Osteoblast (primary cell): Measurements from ENCODE around the gene RBM39. TPM values are rescaled to one million over a fixed set of nuclear protein-coding genes. Genes with fewer than 3 reads are reported as not detected.

ENCODE experiments used
- DNase-seq: peaks from one replicate; pipeline ENCODE4 v3.0.0; 2011; ENCODE audit warnings: low spot score, mixed read lengths; ENCODE audit not compliant: insufficient read length; ENCODE audit errors: missing footprints
- H2AFZ ChIP-seq: 2 replicates; pipeline ENCODE4 v1.6.0; 2011; ENCODE audit warnings: mild to moderate bottlenecking, low read length
- H3K27ac ChIP-seq: 2 replicates; pipeline ENCODE4 v1.5.1; 2011; ENCODE audit warnings: mild to moderate bottlenecking, low read depth, low read length, moderate library complexity
- H3K27me3 ChIP-seq: 2 replicates; pipeline ENCODE4 v1.6.0; 2012; ENCODE audit warnings: mild to moderate bottlenecking, control low read depth, inconsistent platforms, low read length, moderate library complexity; ENCODE audit not compliant: insufficient read depth
- H3K36me3 ChIP-seq: 2 replicates; pipeline ENCODE4 v1.5.1; 2011; ENCODE audit warnings: mild to moderate bottlenecking, low read length, control low read depth, moderate library complexity; ENCODE audit not compliant: insufficient read depth
- H3K4me1 ChIP-seq: 2 replicates; pipeline ENCODE4 v1.5.1; 2011; ENCODE audit warnings: mild to moderate bottlenecking, low read length, control low read depth, moderate library complexity; ENCODE audit not compliant: insufficient read depth
- H3K4me2 ChIP-seq: 2 replicates; pipeline ENCODE4 v1.6.0; 2011; ENCODE audit warnings: mild to moderate bottlenecking, low read length; ENCODE audit not compliant: insufficient read depth
- H3K4me3 ChIP-seq: fragments of 200-600 bp; sonication (generic); 3 replicates; pipeline ENCODE4 v1.5.1; 2012; ENCODE audit warnings: mild to moderate bottlenecking, low read length, inconsistent platforms; ENCODE audit not compliant: insufficient read depth
- H3K79me2 ChIP-seq: 2 replicates; pipeline ENCODE4 v1.6.0; 2012; ENCODE audit warnings: mild to moderate bottlenecking, low read length, control low read depth, inconsistent platforms; ENCODE audit not compliant: insufficient read depth
- H3K9me3 ChIP-seq: 2 replicates; pipeline ENCODE4 v1.5.1; 2011; ENCODE audit warnings: low read depth, low read length, control low read depth
- H4K20me1 ChIP-seq: 2 replicates; pipeline ENCODE4 v1.6.0; 2012; ENCODE audit warnings: mild to moderate bottlenecking, low read length, control low read depth; ENCODE audit not compliant: insufficient read depth
- CTCF ChIP-seq: IDR thresholded peaks from 2 replicates; pipeline ENCODE4 v1.5.1; 2011; ENCODE audit warnings: mild to moderate bottlenecking, low read depth, low read length, moderate library complexity; ENCODE audit errors: extremely low read depth
- total RNA-seq: library from RNA; depleted of rRNA; stranded (reverse); fragments of >200 nt; gene quantifications from 2 replicates; pipeline ENCODE4 v1.2.3, GENCODE V29; 2012

RBM39 gene
- total RNA-seq, 1 donor = 300 TPM

- no peaks in the 10 kb centered on the region for H3K79me2 ChIP-seq
- no peaks in the 10 kb centered on the region for H4K20me1 ChIP-seq
- peaks cover 35% of the 10 kb centered on the region for H3K36me3 ChIP-seq
- H3K9me3 ChIP-seq = no peaks in the 10 kb centered on the region
- H3K27ac ChIP-seq = no peak overlapping the region
- DNase-seq = no peak
- H3K4me2 ChIP-seq = no peak overlapping the region
- TF ChIP-seq CTCF = no peak
- no peaks in the 10 kb centered on the region for H3K4me1 ChIP-seq
- no peaks in the 10 kb centered on the region for H3K27me3 ChIP-seq
- no peak overlapping the region for H3K4me3 ChIP-seq
- H2AFZ ChIP-seq = no peak overlapping the region
These were observed 67.1 kb downstream of the RBM39 start for GRCh38 chr20:35674921-35675320.

GRCh38 chr20:35673884-35674283 lies 68.2 kb downstream of the RBM39 start:
- Histone ChIP-seq H3K9me3 (no peaks in the 10 kb centered on the region), H3K36me3 (peaks cover 42% of the 10 kb centered on the region), H2AFZ (no peak overlapping the region), H3K79me2 (no peaks in the 10 kb centered on the region), H3K27ac (no peak overlapping the region), H3K4me3 (no peak overlapping the region), H3K4me2 (no peak overlapping the region), H3K27me3 (no peaks in the 10 kb centered on the region), H3K4me1 (no peaks in the 10 kb centered on the region), H4K20me1 (no peaks in the 10 kb centered on the region)
- no peak for TF ChIP-seq CTCF
- DNase-seq = peak; percentile 15

- no peak overlapping the region for H3K27ac ChIP-seq
- no peak for DNase-seq
- no peak overlapping the region for H3K4me2 ChIP-seq
- H3K9me3 ChIP-seq = no peaks in the 10 kb centered on the region
- H3K79me2 ChIP-seq = peaks cover 4% of the 10 kb centered on the region
- no peaks in the 10 kb centered on the region for H3K27me3 ChIP-seq
- H4K20me1 ChIP-seq = no peaks in the 10 kb centered on the region
- no peaks in the 10 kb centered on the region for H3K4me1 ChIP-seq
- TF ChIP-seq CTCF = no peak
- no peak overlapping the region for H3K4me3 ChIP-seq
- H2AFZ ChIP-seq = no peak overlapping the region
- peaks cover 42% of the 10 kb centered on the region for H3K36me3 ChIP-seq
These were observed 72.4 kb downstream of the RBM39 start for GRCh38 chr20:35669681-35670080.

- Histone ChIP-seq H4K20me1 (peaks cover 1% of the 10 kb centered on the region), H3K4me3 (no peak overlapping the region), H3K36me3 (peaks cover 42% of the 10 kb centered on the region), H2AFZ (no peak overlapping the region), H3K27me3 (no peaks in the 10 kb centered on the region), H3K4me1 (no peaks in the 10 kb centered on the region), H3K9me3 (no peaks in the 10 kb centered on the region), H3K4me2 (no peak overlapping the region), H3K27ac (no peak overlapping the region), H3K79me2 (peaks cover 9% of the 10 kb centered on the region)
- no peak for DNase-seq
- no peak for TF ChIP-seq CTCF
These were observed 72.8 kb downstream of the RBM39 start for GRCh38 chr20:35669221-35669620.
